Activated naive CD4-positive, alpha-beta T cell treated with anti-CD3 and anti-CD28 coated beads, Interleukin-2, amount 50 U/mL, for 72 hours (primary cell): Measurements from ENCODE around the gene UBR3. TPM values are rescaled to one million over a fixed set of nuclear protein-coding genes. Genes with fewer than 3 reads are reported as not detected.
"Not testable (repeated sequence)": the region's sequence is repeated elsewhere in the genome, so short reads cannot be mapped to it uniquely, and the experiment has no call there.

Experiments used
- ATAC-seq, 2 donors: fragments of 150-1000 bp; cut with Tn5 transposase; 2 replicates each; pipeline ENCODE4 v1.10.0; 2021; ENCODE audit warnings: mild to moderate bottlenecking in 2 of 2, moderate library complexity in 2 of 2
- DNase-seq, 2 donors: peaks; one replicate each; pipeline ENCODE4 v3.0.0; 2021 to 2022; ENCODE audit warnings: low spot score in 2 of 2
- H3K27ac Mint-ChIP-seq, 2 donors: one replicate each; pipeline ENCODE4 v1.8.0; 2022; ENCODE audit warnings: mild to moderate bottlenecking in 2 of 2, mixed read lengths in 2 of 2
- H3K36me3 Mint-ChIP-seq, 2 donors: one replicate each; pipeline ENCODE4 v1.8.0; 2022; ENCODE audit warnings: mixed read lengths in 2 of 2
- H3K9me3 Mint-ChIP-seq, 2 donors: one replicate each; pipeline ENCODE4 v1.8.0; 2022; ENCODE audit warnings: mixed read lengths in 2 of 2
- total RNA-seq, 2 donors: library from RNA; stranded (reverse); gene quantifications; one replicate each; pipeline ENCODE4 v1.2.3, GENCODE V29; 2022

The UBR3 gene
- total RNA-seq, 2 donors from 2014 or later, result 25.3 to 25.8 TPM

DNA sequence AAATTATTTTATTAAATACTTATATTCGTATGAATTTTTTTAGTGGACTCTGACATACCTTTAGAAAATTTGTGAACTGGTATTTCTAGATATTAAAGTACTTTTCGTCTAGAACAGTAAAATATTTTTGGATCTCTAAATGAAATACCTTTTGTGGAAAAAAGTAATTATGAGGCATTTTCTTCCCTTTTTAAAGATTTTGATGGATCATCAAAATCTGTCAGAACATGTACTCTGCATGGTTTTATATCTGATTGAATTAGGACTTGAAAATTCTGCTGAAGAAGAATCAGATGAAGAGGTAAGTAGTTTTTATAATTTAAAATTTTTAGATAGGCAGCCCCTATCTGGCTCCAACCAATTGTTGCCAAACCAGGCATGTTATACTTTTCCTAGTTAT lies 118.8 kb downstream of the UBR3 start:
- H3K36me3 Mint-ChIP-seq, result no peaks in the 10 kb centered on the region
- H3K27ac Mint-ChIP-seq, result no peak overlapping the region

DNA sequence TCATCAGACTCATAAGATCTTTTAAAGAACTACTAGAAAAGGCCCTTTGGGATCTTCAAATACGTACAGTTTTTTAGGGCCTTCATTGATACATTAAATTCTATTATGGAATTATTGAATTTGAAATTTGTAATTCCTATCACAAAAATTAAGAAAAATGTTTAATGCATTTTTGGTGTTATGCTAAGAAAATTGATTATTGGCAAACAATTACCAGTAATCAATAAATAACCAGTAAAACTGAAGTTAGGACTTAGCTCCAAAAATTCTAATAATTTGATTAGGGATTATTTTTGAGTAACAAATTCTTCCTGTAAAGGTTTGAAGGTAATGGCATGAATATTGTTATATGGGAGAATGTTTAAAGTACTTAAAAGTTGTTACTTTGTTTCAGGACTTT lies 119.3 kb downstream of the UBR3 start:
- ATAC-seq (no peak), DNase-seq (no peak)
- no peaks in the 10 kb centered on the region for H3K9me3 Mint-ChIP-seq
- no peaks in the 10 kb centered on the region for H3K36me3 Mint-ChIP-seq
- H3K27ac Mint-ChIP-seq, result no peak overlapping the region

More for the DNA sequence above, 118.8 kb downstream of the UBR3 start:
- H3K9me3 Mint-ChIP-seq, result no peaks in the 10 kb centered on the region
- DNase-seq (no peak), ATAC-seq (no peak)

DNA sequence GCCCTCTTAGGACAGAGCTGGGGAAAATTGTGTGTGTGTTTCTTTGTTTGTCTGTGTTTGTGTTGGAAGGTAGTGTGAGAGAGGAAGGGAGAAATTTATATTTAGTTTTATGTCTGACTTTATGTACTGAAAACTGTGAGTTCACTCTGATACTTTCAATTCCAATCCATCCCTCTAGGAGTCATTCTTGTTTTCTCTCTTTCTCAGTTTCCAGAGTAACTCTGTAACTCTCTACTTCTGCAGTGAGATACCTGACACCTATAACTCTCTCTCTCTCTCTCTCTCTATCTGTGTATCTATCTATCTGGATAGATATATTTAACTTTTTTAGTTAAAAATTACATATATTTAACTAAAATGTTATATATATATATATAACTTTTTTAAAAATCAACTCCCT lies 128.7 kb downstream of the UBR3 start:
- ATAC-seq (no peak), DNase-seq (no peak)
- H3K9me3 Mint-ChIP-seq, result peaks cover 0 to 4% of the 10 kb centered on the region in 2 donors
- peaks cover 9 to 12% of the 10 kb centered on the region in 2 donors for H3K36me3 Mint-ChIP-seq
- no peak overlapping the region for H3K27ac Mint-ChIP-seq

DNA sequence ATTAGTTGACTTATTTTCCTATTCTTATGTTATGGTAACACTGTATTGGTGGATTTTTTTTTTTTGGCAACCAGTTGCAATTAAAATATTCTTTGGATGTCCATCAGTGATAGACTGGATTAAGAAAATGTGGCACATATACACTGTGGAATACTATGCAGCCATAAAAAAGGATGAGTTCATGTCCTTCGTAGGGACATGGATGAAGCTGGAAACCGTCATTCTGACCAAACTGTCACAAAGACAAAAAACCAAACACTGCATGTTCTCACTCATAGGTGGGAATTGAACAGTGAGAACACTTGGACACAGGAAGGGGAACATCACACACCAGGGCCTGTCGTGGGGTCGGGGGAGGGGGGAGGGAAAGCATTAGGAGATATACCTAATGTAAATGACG lies 130.0 kb downstream of the UBR3 start:
- H3K9me3 Mint-ChIP-seq, ATAC-seq, H3K27ac Mint-ChIP-seq, DNase-seq: not testable (repeated sequence)
- H3K36me3 Mint-ChIP-seq, result peaks cover 9 to 12% of the 10 kb centered on the region in 2 donors

DNA sequence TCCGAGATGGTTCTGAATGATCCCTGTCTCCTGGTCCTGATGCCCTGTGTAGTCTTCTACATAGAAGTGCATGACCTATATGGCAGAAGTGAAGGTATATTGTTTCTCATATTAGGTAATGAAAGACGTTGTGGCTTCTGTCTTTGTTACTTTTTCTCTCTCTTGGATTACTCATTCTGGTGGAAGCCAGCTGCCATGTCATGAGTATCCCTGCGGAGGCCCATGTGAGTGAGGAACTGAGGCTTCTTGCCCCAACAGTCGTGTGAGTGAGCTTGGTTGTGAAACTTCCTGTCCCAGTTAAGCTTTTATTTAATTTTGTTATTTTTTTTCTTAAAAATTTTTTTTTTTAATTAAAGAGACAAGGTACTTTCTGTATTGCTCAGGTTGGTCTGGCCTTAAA lies 134.7 kb downstream of the UBR3 start:
- DNase-seq (no peak), ATAC-seq (no peak)
- Mint-ChIP-seq H3K36me3 (peaks cover 4% of the 10 kb centered on the region in 2 donors), H3K9me3 (peaks cover 0 to 3% of the 10 kb centered on the region in 2 donors), H3K27ac (no peak overlapping the region)

DNA sequence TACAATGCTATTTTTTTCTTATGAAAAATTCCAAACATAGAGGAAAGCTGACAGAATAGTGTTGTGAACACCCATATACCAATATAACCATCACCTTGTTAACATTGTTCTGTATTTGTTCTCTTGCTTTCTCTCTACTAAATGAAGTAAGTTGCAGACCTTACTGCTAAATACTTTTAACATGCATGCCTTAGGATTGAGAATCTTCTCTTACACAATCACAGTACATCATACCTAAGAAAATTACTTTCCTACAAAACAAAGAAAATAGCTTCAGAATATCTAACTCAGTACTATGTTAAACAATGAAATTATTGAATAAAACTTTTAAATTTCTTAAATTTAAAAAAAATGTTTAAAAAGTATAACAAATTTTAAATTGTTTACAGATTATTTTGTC lies 136.5 kb downstream of the UBR3 start:
- Mint-ChIP-seq H3K27ac (no peak overlapping the region), H3K9me3 (no peaks in the 10 kb centered on the region), H3K36me3 (peaks cover 8 to 9% of the 10 kb centered on the region in 2 donors)
- ATAC-seq (no peak), DNase-seq (no peak)

DNA sequence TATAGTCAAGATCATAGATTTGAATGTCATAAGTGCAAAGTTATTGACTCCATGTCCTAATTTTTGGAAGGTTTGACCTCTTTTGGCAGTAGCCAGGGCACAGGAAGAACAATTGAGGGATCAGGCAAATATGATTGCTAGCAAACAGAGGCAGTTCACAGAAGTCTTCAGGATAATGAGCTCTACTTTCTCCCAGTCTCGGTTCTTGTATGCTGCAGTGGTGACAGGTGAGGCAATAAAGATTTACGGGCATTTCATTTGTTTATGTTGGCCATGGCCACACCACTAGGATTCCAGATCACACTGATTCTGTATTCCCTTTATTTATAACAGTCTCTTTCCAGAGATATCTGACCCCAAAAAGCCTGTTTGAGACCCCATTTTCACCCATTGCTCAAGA lies 137.5 kb downstream of the UBR3 start:
- Mint-ChIP-seq H3K27ac (no peak overlapping the region), H3K9me3 (no peaks in the 10 kb centered on the region), H3K36me3 (peaks cover 13 to 14% of the 10 kb centered on the region in 2 donors)
- DNase-seq (no peak), ATAC-seq (no peak)

DNA sequence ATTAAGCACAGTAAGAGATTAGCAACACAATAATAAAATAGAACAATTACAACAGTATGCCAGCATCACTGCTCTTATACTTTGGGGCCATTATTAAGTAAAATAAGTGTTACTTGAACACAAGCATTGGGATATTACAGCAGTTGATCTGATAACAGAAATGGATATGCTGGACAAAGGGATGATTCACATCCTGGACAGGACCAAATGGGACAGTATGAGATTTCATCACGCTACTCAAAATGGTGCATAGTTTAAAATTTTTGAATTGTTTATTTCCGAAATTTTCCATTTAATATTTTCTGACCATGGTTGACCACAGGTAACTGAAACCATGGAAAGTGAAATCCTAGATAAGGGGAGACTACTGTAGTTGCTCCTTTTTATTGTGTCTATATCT lies 138.2 kb downstream of the UBR3 start:
- H3K27ac Mint-ChIP-seq, result no peak overlapping the region
- DNase-seq (no peak), ATAC-seq (no peak)
- peaks cover 0 to 3% of the 10 kb centered on the region in 2 donors for H3K9me3 Mint-ChIP-seq
- peaks cover 13 to 18% of the 10 kb centered on the region in 2 donors for H3K36me3 Mint-ChIP-seq

DNA sequence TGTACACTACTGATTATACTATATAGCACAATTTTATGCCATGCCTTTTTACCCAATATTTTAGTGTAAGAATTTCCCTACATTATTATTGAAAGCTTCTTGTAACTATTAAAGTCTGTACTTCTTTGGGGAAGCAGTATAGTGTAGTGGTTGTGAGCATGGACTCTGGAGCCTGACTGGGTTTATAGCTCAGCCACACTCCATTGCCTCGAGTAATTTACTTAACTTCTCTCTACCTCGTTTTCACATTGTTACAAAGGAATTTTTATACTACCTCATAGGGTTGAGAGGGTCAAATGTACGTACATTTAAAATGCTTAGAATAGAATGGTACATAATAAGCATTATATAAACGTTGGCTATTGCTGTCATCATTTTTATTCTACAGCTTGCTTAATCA lies 139.2 kb downstream of the UBR3 start:
- Mint-ChIP-seq H3K9me3 (peaks cover under 1 to 3% of the 10 kb centered on the region in 2 donors), H3K27ac (no peak overlapping the region), H3K36me3 (peaks cover 15 to 20% of the 10 kb centered on the region in 2 donors)
- no peak for DNase-seq
- ATAC-seq, result no peak

DNA sequence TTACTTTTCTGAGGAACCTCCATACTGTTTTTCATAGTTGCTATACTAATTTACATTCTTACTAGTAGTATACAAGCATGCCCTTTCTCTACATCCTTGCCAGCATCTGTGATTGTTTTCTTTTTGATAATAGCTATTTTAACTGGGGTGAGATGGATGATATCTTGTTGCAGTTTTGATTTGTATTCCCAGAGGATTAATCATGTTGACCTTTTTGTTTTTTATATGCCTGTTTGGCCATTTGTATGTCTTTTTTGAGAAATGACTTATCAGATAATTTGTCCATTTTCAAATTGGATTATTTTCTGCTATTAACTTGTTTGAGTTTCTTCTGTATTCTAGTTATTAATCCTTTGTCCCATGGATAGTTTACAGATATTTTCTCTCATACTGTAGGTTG lies 141.5 kb downstream of the UBR3 start:
- Mint-ChIP-seq H3K9me3 (peaks cover 6 to 10% of the 10 kb centered on the region in 2 donors), H3K27ac (no peak overlapping the region), H3K36me3 (peaks cover 25 to 30% of the 10 kb centered on the region in 2 donors)
- no peak for ATAC-seq
- no peak for DNase-seq

DNA sequence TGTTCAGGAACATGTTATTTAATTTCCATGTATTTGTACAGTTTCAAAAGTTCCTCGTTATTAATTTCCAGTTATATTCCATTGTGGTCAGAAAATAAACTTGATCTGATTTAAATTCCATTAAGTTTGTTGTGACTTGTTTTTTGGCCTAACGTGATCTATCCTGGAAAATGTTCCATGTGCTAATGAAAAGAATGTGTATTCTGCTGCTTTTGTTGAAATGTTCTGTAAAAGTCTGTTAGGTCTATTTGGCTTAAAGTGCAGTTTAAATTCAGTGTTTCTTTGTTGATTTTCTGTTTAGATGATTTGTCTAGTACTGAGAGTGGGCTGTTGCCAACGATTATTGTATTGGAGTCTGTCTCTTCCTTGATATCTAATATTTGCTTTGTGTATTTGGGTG lies 148.0 kb downstream of the UBR3 start:
- ATAC-seq (no peak), DNase-seq (no peak)
- no peak overlapping the region for H3K27ac Mint-ChIP-seq
- peaks cover 46 to 48% of the 10 kb centered on the region in 2 donors for H3K36me3 Mint-ChIP-seq
- H3K9me3 Mint-ChIP-seq, result peaks cover 27 to 29% of the 10 kb centered on the region in 2 donors

DNA sequence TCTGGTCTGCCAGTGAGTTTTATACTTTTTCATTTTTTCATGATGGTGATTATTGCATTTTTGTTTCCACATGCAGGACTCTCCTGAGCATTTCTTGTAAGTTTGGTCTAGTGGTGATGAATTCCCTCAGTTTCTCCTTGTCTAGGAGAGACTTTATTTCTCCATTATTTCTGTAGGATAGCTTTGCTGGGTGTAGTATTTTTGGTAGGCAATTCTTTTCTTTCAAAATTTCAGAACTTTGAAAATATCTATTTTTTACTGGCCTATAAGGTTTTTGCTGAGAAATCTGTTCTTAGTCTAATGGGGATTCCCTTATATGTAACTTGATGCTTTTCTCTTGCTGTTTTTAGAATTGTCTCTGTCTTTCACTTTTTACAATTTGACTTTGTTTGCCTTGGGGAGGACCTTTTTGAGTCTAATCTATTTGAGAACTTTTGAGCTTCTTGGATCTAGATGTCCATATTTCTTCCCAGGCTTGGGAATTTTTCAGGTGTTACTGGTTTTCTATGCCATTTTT lies 149.1 kb downstream of the UBR3 start:
- Mint-ChIP-seq H3K27ac (no peak overlapping the region), H3K36me3 (peaks cover 45 to 47% of the 10 kb centered on the region in 2 donors), H3K9me3 (peaks cover 27 to 29% of the 10 kb centered on the region in 2 donors)
- ATAC-seq (no peak), DNase-seq (no peak)

DNA sequence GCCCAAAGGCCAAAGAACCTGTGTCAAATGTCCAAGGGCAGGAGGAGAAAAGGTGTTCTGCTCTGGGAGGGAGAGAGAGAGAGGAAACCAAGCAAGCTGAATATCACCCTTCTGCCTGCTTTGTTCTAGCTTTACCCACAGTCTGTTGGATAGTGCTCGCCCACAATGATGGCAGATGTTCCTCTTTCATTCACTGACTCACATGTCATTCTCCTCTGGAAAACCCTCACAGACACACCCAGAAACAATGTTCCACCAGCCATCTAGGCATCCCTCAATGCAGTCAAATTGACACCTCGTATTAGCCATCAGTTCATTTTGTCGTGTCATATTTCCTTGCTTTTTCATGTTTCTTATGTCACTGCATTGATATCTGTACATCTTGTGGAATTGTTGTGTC lies 150.3 kb downstream of the UBR3 start:
- H3K27ac Mint-ChIP-seq, result no peak overlapping the region
- H3K36me3 Mint-ChIP-seq, result peaks cover 37 to 39% of the 10 kb centered on the region in 2 donors
- no peak for ATAC-seq
- DNase-seq, result no peak
- H3K9me3 Mint-ChIP-seq, result peaks cover 22 to 23% of the 10 kb centered on the region in 2 donors

DNA sequence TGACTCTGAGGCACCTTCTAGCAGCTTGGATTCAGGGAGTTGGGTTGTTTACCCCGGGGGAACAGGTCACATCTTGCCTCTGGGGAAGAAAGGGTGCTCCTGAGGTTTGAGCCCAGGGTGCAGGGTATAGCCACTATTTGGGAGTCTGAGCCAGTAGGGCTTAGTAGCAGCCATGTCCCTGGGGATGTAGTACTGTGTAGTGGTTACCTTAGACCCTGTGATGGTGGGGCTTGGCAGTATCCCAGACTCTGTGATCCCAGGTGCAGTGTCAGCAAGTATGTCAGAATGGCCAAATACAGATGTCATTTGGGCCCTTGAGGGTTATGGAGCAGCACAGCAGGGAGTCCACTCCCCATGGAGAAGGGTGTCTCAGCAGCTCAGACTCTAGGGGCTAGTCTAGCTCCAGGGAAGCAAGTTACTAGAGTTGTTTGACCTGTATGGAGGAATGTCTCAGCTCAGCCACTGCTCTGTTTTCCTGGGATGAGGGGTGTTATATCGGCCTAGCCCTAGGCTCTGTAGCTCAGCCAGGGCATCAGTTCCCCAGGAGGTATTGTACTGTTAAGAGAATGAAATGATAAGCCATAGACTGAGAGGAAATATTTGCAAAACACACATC lies 151.3 kb downstream of the UBR3 start:
- no peak for DNase-seq
- H3K36me3 Mint-ChIP-seq, result peaks cover 37 to 39% of the 10 kb centered on the region in 2 donors
- no peak for ATAC-seq
- H3K9me3 Mint-ChIP-seq, result peaks cover 22 to 23% of the 10 kb centered on the region in 2 donors
- H3K27ac Mint-ChIP-seq, result no peak overlapping the region

DNA sequence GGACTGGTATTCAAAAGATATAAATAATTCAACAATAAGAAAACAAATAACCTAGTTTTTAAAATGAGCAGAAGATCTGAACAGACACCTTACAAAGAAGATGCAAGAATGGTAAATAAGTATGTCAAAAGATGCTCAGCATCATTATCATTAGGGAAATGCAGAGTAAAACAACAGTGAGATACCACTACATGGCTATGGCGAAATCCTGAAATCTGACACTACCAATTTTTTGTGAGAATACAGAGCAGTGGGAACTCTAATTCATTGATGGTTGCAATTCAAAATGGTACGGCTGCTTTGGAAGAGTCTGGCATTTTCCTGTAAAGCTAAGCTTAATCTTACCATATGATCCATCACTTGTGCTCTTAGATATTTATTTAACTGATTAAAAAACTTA lies 151.8 kb downstream of the UBR3 start:
- DNase-seq, result no peak
- Mint-ChIP-seq H3K9me3 (peaks cover 18 to 20% of the 10 kb centered on the region in 2 donors), H3K27ac (no peak overlapping the region), H3K36me3 (peaks cover 32 to 33% of the 10 kb centered on the region in 2 donors)
- no peak for ATAC-seq

DNA sequence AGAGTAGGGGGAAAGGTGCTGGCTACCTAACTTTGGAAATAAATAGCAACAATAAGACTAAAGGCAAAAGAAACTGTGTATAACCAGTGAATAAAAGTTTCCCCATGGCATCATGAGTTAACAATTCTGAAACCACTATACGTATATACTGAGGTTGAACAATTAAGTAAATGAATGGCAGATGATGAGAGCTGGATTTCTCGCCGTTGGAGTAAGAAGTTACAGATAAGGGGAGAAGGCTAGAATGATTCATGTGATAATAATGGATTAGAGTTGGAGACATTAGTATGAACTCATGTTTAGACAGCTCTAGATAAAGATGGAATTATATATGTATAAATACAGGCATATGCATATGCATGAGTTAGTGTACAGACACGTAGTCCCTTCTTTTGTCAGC lies 152.7 kb downstream of the UBR3 start:
- peaks cover 22 to 24% of the 10 kb centered on the region in 2 donors for H3K36me3 Mint-ChIP-seq
- ATAC-seq, result peak in 1 of 2 donors; percentile 18
- no peak overlapping the region for H3K27ac Mint-ChIP-seq
- DNase-seq, result no peak
- H3K9me3 Mint-ChIP-seq, result peaks cover 11 to 13% of the 10 kb centered on the region in 2 donors

DNA sequence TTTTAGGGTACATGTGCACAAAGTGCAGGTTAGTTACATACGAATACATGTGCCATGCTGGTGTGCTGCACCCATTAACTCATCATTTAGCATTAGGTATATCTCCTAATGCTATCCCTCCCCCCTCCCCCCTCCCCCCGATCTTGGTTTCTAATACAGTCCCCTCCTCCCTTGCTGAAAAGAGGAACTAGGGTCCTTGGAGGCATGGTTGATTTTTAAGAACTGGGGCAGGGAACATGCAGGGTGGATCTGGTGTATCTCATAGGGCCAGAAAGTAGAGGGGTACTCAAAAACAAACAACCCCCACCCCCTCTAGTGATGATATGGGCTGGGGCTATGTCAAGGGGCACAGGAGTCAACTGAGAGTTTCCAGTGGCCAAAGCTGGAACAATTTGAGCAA lies 153.4 kb downstream of the UBR3 start:
- ATAC-seq, result no peak
- no peak for DNase-seq
- peaks cover 4 to 13% of the 10 kb centered on the region in 2 donors for H3K9me3 Mint-ChIP-seq
- no peak overlapping the region for H3K27ac Mint-ChIP-seq
- peaks cover 16 to 17% of the 10 kb centered on the region in 2 donors for H3K36me3 Mint-ChIP-seq

DNA sequence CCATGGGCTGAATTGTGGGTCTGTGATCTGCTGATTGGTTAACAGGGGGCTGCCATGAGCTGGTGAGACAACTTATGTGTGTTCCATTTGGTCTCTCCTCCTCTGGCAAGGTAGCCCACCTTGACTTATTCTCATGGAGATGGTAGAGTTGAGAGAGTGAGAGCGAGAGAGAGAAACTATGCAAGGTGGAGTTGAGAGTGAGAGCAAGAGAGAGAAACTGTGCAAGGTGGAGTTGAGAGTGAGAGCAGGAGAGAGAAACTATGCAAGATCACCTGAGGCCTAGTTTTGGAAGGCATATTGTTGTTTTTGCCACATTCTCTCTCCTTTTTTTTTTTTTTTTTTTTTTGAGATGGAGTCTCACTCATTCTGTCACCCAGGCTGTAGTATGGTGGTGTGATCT lies 155.7 kb downstream of the UBR3 start:
- ATAC-seq (no peak), DNase-seq (no peak)
- H3K36me3 Mint-ChIP-seq, result no peaks in the 10 kb centered on the region
- peak overlapping the region in 1 of 2 donors; percentile 51 for H3K27ac Mint-ChIP-seq
- no peaks in the 10 kb centered on the region for H3K9me3 Mint-ChIP-seq
